Loucy (cell line): Measurements from ENCODE around the gene ZNF135.

Source experiments
- H2AFZ ChIP-seq: fragments of 200-600 bp; sonication (generic); 2 replicates; pipeline ENCODE4 v1.6.0; 2016; ENCODE audit warnings: antibody characterized with exemption, mild to moderate bottlenecking, low read length, moderate library complexity
- H3F3A ChIP-seq: fragments of 200-600 bp; 2 replicates; pipeline ENCODE4 v1.6.0; 2016; ENCODE audit warnings: antibody characterized with exemption, low read depth, mild to moderate bottlenecking
- H3K27me3 ChIP-seq: fragments of 200-600 bp; sonication (generic); 2 replicates; pipeline ENCODE4 v1.6.1; 2014; ENCODE audit warnings: low read length, mild to moderate bottlenecking; ENCODE audit not compliant: insufficient read depth, poor library complexity, severe bottlenecking
- H3K36me3 ChIP-seq: fragments of 200-600 bp; sonication (generic); 2 replicates; pipeline ENCODE4 v1.6.1; 2016; ENCODE audit warnings: low read length; ENCODE audit not compliant: insufficient read depth
- H3K4me1 ChIP-seq: fragments of 200-600 bp; sonication (generic); 2 replicates; pipeline ENCODE4 v1.5.1; 2014; ENCODE audit warnings: low read length, mild to moderate bottlenecking; ENCODE audit not compliant: insufficient read depth, poor library complexity, severe bottlenecking
- H3K4me2 ChIP-seq: fragments of 200-600 bp; sonication (generic); 2 replicates; pipeline ENCODE4 v1.6.0; 2014; ENCODE audit warnings: antibody characterized with exemption, low read length, low read depth, mild to moderate bottlenecking; ENCODE audit not compliant: poor library complexity, severe bottlenecking
- H3K4me3 ChIP-seq: fragments of 200-600 bp; sonication (generic); 2 replicates; pipeline ENCODE4 v1.5.1; 2014; ENCODE audit warnings: low read length, mild to moderate bottlenecking, mixed read lengths; ENCODE audit not compliant: poor library complexity, severe bottlenecking
- H3K79me2 ChIP-seq: fragments of 200-600 bp; sonication (generic); 2 replicates; pipeline ENCODE4 v1.6.1; 2014; ENCODE audit warnings: low read length; ENCODE audit not compliant: insufficient read depth
- H3K9ac ChIP-seq: fragments of 200-600 bp; sonication (generic); 2 replicates; pipeline ENCODE4 v1.6.0; 2014; ENCODE audit warnings: mild to moderate bottlenecking, low read depth, low read length, moderate library complexity; ENCODE audit not compliant: poor library complexity, severe bottlenecking
- H3K9me2 ChIP-seq: fragments of 200-600 bp; sonication (generic); replicated peaks from 2 replicates; pipeline ENCODE4 v1.6.1; 2016; ENCODE audit warnings: low read depth, low read length, mixed read lengths
- H3K9me3 ChIP-seq: fragments of 200-600 bp; sonication (generic); 2 replicates; pipeline ENCODE4 v1.6.1; 2014; ENCODE audit warnings: mild to moderate bottlenecking, antibody characterized with exemption, low read length, low read depth; ENCODE audit not compliant: insufficient read depth
- H4K20me1 ChIP-seq: fragments of 200-600 bp; sonication (generic); 2 replicates; pipeline ENCODE4 v1.6.0; 2014; ENCODE audit warnings: antibody characterized with exemption, low read length, mild to moderate bottlenecking; ENCODE audit not compliant: insufficient read depth, poor library complexity, severe bottlenecking
- EZH2phosphoT487 ChIP-seq: fragments of 200-600 bp; IDR thresholded peaks from 2 replicates; pipeline ENCODE4 v1.6.1; 2018; ENCODE audit warnings: antibody characterized with exemption, mild to moderate bottlenecking, moderate library complexity, borderline replicate concordance
- TF ChIP-seq, protein P1 (sequence below): fragments of 200-600 bp; sonication (generic); conservative IDR thresholded peaks from 2 replicates; pipeline ENCODE4 v1.5.1; 2014; ENCODE audit warnings: mild to moderate bottlenecking, antibody characterized with exemption, low read length

The ZNF135 gene

DNA sequence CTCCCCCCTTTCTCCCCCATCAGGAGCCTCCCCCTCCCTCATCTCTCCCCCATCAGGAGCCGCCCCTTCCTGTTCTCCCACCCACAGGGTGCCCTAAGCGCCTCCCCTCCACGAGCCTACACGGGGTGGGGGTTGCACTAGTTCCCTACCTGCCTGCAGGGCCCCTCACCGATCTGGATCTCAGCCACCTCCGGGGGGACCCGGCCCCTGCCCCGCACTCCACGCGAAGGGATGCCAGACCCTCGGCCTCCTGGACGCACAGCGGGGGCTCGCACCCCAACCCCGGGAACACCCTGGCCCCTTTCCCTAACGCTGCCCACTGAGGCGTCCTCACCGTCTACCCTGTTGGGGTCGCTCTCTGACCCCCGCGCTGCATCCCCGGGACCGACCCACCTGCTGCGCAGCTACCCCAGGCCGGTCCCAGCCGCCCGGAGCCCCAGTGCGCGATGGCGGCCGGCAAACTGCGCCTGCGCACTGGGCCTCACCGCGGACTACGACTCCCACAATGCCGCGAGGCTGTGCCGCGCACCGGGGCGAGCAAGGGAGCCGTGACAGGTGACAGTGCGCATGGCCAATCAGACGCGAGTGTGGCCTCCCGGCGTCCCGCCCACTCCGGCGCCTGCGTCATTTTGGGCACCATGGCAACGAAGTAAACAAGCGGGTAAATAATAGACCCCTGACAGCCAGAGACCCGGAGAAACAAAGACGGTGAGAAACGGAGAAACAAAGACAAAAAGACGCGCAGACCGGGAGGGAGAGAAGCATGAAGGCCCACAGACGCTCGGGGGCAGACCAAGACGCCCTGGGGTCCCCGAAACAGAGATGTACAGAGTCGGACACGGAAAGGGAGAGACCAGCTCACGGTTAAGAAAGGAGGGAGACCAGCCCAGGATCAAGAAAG lies 38.9 kb downstream of the ZNF135 start, which contains the start of gene ZSCAN18:
Gene ZSCAN18, minus strand, starts transcription at position 451 of the 901 bp plus-strand sequence. CDS start 7,964 bp downstream, outside the sequence.
- peaks cover 12% of the 10 kb centered on the region for H3K4me1 ChIP-seq
- peak within 1 kb of the TSS; percentile 88 for H3K4me2 ChIP-seq
- peak within 1 kb of the TSS; percentile 91 for H3K9ac ChIP-seq
- H3K27me3 ChIP-seq: no peaks in the 10 kb centered on the region
- H3K4me3 ChIP-seq: peak within 1 kb of the TSS; percentile 91
- H3K36me3 ChIP-seq: no peaks in the 10 kb centered on the region
- H3K9me2 ChIP-seq: no peaks in the 10 kb centered on the region
- TF ChIP-seq, protein P1, sequence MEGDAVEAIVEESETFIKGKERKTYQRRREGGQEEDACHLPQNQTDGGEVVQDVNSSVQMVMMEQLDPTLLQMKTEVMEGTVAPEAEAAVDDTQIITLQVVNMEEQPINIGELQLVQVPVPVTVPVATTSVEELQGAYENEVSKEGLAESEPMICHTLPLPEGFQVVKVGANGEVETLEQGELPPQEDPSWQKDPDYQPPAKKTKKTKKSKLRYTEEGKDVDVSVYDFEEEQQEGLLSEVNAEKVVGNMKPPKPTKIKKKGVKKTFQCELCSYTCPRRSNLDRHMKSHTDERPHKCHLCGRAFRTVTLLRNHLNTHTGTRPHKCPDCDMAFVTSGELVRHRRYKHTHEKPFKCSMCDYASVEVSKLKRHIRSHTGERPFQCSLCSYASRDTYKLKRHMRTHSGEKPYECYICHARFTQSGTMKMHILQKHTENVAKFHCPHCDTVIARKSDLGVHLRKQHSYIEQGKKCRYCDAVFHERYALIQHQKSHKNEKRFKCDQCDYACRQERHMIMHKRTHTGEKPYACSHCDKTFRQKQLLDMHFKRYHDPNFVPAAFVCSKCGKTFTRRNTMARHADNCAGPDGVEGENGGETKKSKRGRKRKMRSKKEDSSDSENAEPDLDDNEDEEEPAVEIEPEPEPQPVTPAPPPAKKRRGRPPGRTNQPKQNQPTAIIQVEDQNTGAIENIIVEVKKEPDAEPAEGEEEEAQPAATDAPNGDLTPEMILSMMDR: no peak
- no peak for TF ChIP-seq EZH2phosphoT487
- peak within 1 kb of the TSS; percentile 90 for H2AFZ ChIP-seq
- H3F3A ChIP-seq: no peaks in the 10 kb centered on the region
- no peaks in the 10 kb centered on the region for H4K20me1 ChIP-seq
- peaks cover 7% of the 10 kb centered on the region; the same call in 1 of the 2 replicates for H3K9me3 ChIP-seq
- H3K79me2 ChIP-seq: peaks cover 7% of the 10 kb centered on the region; the same call in 1 of the 2 replicates

DNA sequence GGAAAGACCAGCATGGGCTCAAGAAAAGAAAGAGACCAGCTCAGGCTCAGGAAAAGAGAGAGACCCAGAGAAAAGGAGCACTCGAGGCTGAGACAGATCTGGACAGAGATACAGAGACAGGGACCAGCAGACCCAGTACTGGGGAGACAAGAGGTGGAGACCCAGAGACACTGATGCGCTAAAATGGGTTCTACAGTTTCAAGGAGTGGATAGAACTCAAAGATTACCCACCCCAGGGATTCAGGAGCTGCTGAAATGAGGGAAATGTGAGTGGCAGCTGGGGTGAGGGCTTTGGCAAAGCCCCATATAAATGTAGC lies 39.6 kb downstream of the ZNF135 start:
- Histone ChIP-seq H3K36me3 (no peaks in the 10 kb centered on the region), H3K9me3 (peaks cover 13% of the 10 kb centered on the region; the same call in 1 of the 2 replicates), H3K27me3 (no peaks in the 10 kb centered on the region), H3K79me2 (peaks cover 7% of the 10 kb centered on the region; the same call in 1 of the 2 replicates), H3K4me2 (peak overlapping the region; percentile 88), H2AFZ (peak overlapping the region; percentile 88), H3K4me3 (peak overlapping the region; percentile 91), H3K9ac (peak overlapping the region; percentile 48), H3K4me1 (peaks cover 12% of the 10 kb centered on the region), H3K9me2 (no peaks in the 10 kb centered on the region), H3F3A (no peaks in the 10 kb centered on the region), H4K20me1 (no peaks in the 10 kb centered on the region)
- TF ChIP-seq EZH2phosphoT487: no peak
- TF ChIP-seq, protein P1: no peak

DNA sequence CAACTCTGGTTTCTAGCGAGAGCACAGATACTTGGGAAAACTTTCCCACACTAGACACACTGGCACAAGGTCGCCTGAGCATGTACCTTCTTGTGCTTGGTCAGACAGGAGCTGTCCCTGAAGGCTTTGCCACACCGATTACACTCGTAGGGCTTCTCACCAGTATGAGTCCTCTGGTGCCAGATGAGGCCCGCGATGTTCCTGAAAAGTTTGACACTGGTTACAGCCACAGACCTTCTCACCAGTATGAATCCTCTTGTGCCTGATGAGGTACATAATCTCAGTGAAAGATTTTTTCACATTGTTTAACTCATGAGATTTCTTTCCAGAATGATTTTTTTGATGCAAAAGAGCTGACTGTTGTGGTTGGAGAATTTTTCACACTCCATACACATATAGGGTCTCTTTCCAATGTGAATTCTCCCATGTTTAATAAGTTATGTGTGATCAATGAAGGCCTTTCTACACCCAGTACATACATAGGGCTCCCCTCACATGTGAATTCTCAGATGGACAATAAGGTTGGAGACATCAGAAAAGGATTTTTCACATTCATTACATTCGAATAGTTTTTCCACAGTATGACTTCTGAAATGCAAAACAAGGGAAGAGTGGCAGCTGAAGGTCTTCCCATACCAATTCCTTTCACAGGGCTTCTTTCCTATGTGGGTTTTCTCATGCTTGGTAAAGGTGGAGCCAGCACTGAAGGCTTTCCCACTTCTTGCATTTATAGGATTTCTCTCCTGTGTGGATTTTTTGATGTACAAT lies 48.9 kb downstream of the ZNF135 start:
- H3K9ac ChIP-seq: no peak overlapping the region
- no peaks in the 10 kb centered on the region for H3K4me1 ChIP-seq
- TF ChIP-seq, protein P1: no peak
- no peak for TF ChIP-seq EZH2phosphoT487
- H3K79me2 ChIP-seq: no peaks in the 10 kb centered on the region
- no peaks in the 10 kb centered on the region for H3F3A ChIP-seq
- H3K27me3 ChIP-seq: no peaks in the 10 kb centered on the region
- H3K9me2 ChIP-seq: no peaks in the 10 kb centered on the region
- H3K9me3 ChIP-seq: peaks cover 54% of the 10 kb centered on the region; the same call in 1 of the 2 replicates
- H2AFZ ChIP-seq: no peak overlapping the region
- no peak overlapping the region for H3K4me3 ChIP-seq
- no peaks in the 10 kb centered on the region for H4K20me1 ChIP-seq
- H3K4me2 ChIP-seq: no peak overlapping the region
- no peaks in the 10 kb centered on the region for H3K36me3 ChIP-seq
